Tibial nerve (tissue), 4 donors: ENCODE results near the gene YARS1.

Experiments used
- CTCF ChIP-seq, 5 experiments: fragments of 200-600 bp in 3 of 5; fragments of 450-650 bp in 2 of 5; sonication (generic) in 3 of 5; IDR thresholded peaks; one replicate each; pipeline ENCODE4 v1.5.1; 2016 to 2019; ENCODE audit warnings: antibody characterized with exemption in 5 of 5, mild to moderate bottlenecking in 3 of 5, moderate library complexity in 2 of 5
- EP300 ChIP-seq, 2 donors: sonication (generic); formaldehyde crosslinking; IDR thresholded peaks; one replicate each; pipeline ENCODE4 v1.6.1; 2017; ENCODE audit warnings: antibody characterized with exemption in 2 of 2, mild to moderate bottlenecking in 1 of 2
- POLR2A ChIP-seq, 2 donors: fragments of 450-650 bp; IDR thresholded peaks; one replicate each; pipeline ENCODE4 v1.6.1; 2017; ENCODE audit warnings: antibody characterized with exemption in 2 of 2, mild to moderate bottlenecking in 2 of 2, moderate library complexity in 2 of 2

GRCh38 chr1:32811917-32812316, 5.2 kb downstream of the YARS1 start:
- TF ChIP-seq CTCF (IDR thresholded peaks at IDR 0.05) (no peak), POLR2A (IDR thresholded peaks at IDR 0.05) (no peak), EP300 (IDR thresholded peaks at IDR 0.05) (no peak)
